GM12878 (cell line): ENCODE results near the gene TNFRSF6B. TPM values are rescaled to one million over a fixed set of nuclear protein-coding genes. Genes with fewer than 3 reads are reported as not detected.

Experiments
- ATAC-seq: fragments of 200-7000 bp; cut with Tn5 transposase; 3 replicates; pipeline ENCODE4 v1.9.1; 2020; ENCODE audit warnings: mild to moderate bottlenecking, moderate library complexity
- BruUV-seq: library from RNA; stranded (reverse); fragments of 400-500 nt; replicated peaks from 2 replicates; lab custom pipeline; 2021; lab: Mats Ljungman, UMichigan
- CTCF ChIA-PET: fragments of 300-600 bp; sonication (Branson Sonifier 250); formaldehyde crosslinking; extraction: SDS; loops from one replicate; lab custom pipeline; 2021; ENCODE audit warnings: inconsistent platforms; lab: Yijun Ruan, JAX
- POLR2A ChIA-PET: fragments of 350-600 bp; formaldehyde crosslinking; extraction: SDS; loops from one replicate; lab custom pipeline; 2021; ENCODE audit warnings: inconsistent platforms; lab: Charles Lee
- RAD21 ChIA-PET: fragments of 300-600 bp; sonication (Branson Sonifier 250); formaldehyde crosslinking; loops from one replicate; lab custom pipeline; 2023; ENCODE audit warnings: antibody characterized with exemption; ENCODE audit not compliant: unreplicated experiment; lab: Charles Lee
- SMC1A ChIA-PET: fragments of 300-600 bp; sonication (Branson Sonifier 250); formaldehyde crosslinking; loops from one replicate; lab custom pipeline; 2023; ENCODE audit not compliant: unreplicated experiment, uncharacterized antibody; lab: Charles Lee
- DNase-seq: peaks from one replicate; pipeline ENCODE4 v3.0.0-alpha.2; 2011; ENCODE audit warnings: low read depth, low spot score
- FAIRE-seq: peaks from 3 replicates; lab custom pipeline; 2011; peaks lifted over from hg19 to GRCh38; lab: Jason Lieb, UNC
- H2AFZ ChIP-seq: 2 replicates; pipeline ENCODE4 v1.6.0; 2011; ENCODE audit warnings: low read depth, low read length, control low read depth; ENCODE audit not compliant: control insufficient read depth
- H3K27ac ChIP-seq: 2 replicates; pipeline ENCODE4 v1.5.1; 2011; ENCODE audit warnings: control low read depth; ENCODE audit not compliant: control insufficient read depth, insufficient read depth
- H3K27me3 ChIP-seq, 2 experiments: replicated peaks in 1 of 2; 2 replicates each; pipeline versions ENCODE4 v1.6.0 to v1.6.1; 2011; ENCODE audit warnings: low read length in 1 of 2; ENCODE audit not compliant: control insufficient read depth in 2 of 2, insufficient read depth in 2 of 2
- H3K36me3 ChIP-seq, 2 experiments: 2 replicates each; pipeline ENCODE4 v1.5.1; 2011; ENCODE audit warnings: low read length in 1 of 2; ENCODE audit not compliant: control insufficient read depth in 2 of 2, insufficient read depth in 2 of 2
- H3K4me1 ChIP-seq: 2 replicates; pipeline ENCODE4 v1.6.1; 2011; ENCODE audit warnings: mild to moderate bottlenecking, low read length, moderate library complexity, mixed read lengths; ENCODE audit not compliant: control insufficient read depth, insufficient read depth
- H3K4me2 ChIP-seq: 2 replicates; pipeline ENCODE4 v1.6.0; 2011; ENCODE audit warnings: control low read depth; ENCODE audit not compliant: control insufficient read depth, insufficient read depth
- H3K4me3 ChIP-seq: fragments of 200-600 bp; sonication (generic); 2 replicates; pipeline ENCODE4 v1.5.1; 2016
- H3K79me2 ChIP-seq: 2 replicates; pipeline ENCODE4 v1.6.0; 2011; ENCODE audit warnings: low read length; ENCODE audit not compliant: control insufficient read depth, insufficient read depth
- H3K9ac ChIP-seq: 2 replicates; pipeline ENCODE4 v1.8.0; 2011; ENCODE audit warnings: low read length, control low read depth, mixed read lengths; ENCODE audit not compliant: control insufficient read depth, insufficient read depth
- H3K9me3 ChIP-seq: replicated peaks from 3 replicates; pipeline ENCODE4 v1.5.1; 2011; ENCODE audit warnings: mild to moderate bottlenecking, low read length; ENCODE audit not compliant: control insufficient read depth, insufficient read depth
- H4K20me1 ChIP-seq: 2 replicates; pipeline ENCODE4 v1.6.0; 2011; ENCODE audit not compliant: control insufficient read depth, insufficient read depth
- FOXK2 ChIP-seq: fragments of 450-650 bp; IDR thresholded peaks from 2 replicates; pipeline ENCODE4 v1.6.1; 2017; ENCODE audit warnings: mild to moderate bottlenecking, moderate library complexity
- HCFC1 ChIP-seq: fragments of 150-350 bp; IDR thresholded peaks from 2 replicates; pipeline ENCODE4 v1.6.1; 2014; ENCODE audit warnings: low read length
- MYC ChIP-seq: IDR thresholded peaks from 2 replicates; pipeline ENCODE4 v1.6.1; 2011; ENCODE audit warnings: mild to moderate bottlenecking, low read length, moderate library complexity, inconsistent platforms; ENCODE audit not compliant: insufficient read depth, insufficient replicate concordance, insufficient read length, severe bottlenecking
- POLR2AphosphoS5 ChIP-seq: IDR thresholded peaks from 2 replicates; pipeline ENCODE4 v1.6.1; 2011; ENCODE audit warnings: mild to moderate bottlenecking, low read length, inconsistent platforms
- WGBS: methylation state at CpG from one replicate; pipeline ENCODE4 v1.1.6; 2016; ENCODE audit warnings: low lambda C conversion rate; ENCODE audit not compliant: insufficient replicate concordance, insufficient coverage; ENCODE audit errors: missing lambda C conversion rate; 5-methylcytosine and 5-hydroxymethylcytosine counted together
- in situ Hi-C: fragments of 300-500 bp; cut with MboI; formaldehyde crosslinking; loops from 9 replicates; pipeline ENCODE4 v1.14.3; 2018; ENCODE audit warnings: mixed read lengths
- intact Hi-C: fragments of 100-400 bp; cut with micrococcal nuclease; formaldehyde crosslinking; loops from one replicate; pipeline ENCODE4 v1.14.2; 2022; ENCODE audit not compliant: unreplicated experiment
- polyA plus RNA-seq, 11 experiments: library from polyadenylated mRNA; depleted of rRNA in 4 of 11; unstranded in 6 of 11; stranded (reverse) in 5 of 11; fragments of >200 nt; fragmentation: Nextera tagmentation in 4 of 11; fragmentation: Illumina TruSeq in 1 of 11; extraction: Ambion mirVana in 4 of 11; extraction: Trizol in 1 of 11; gene quantifications; 1 replicate in 1 of 11; 2 replicates in 10 of 11; pipeline versions ENCODE4 v1.2.1 to v1.2.3, GENCODE V29; 2011 to 2016; ENCODE audit warnings: inconsistent platforms in 2 of 11, missing spikeins in 2 of 11, low read depth in 1 of 11
- total RNA-seq, 4 experiments: library from RNA; depleted of rRNA in 3 of 4; stranded (reverse); fragments of >200 nt in 3 of 4; fragmentation: Illumina TruSeq in 1 of 4; extraction: Trizol in 1 of 4; gene quantifications; 2 replicates each; pipeline versions ENCODE4 v1.2.1 to v1.2.3, GENCODE V29; 2013 to 2021
- TF ChIP-seq, protein P1 (sequence below): fragments of 450-650 bp; IDR thresholded peaks from 2 replicates; pipeline ENCODE4 v1.6.1; 2018; ENCODE audit warnings: mild to moderate bottlenecking, low read depth, moderate library complexity; ENCODE audit not compliant: partially characterized antibody
- TF ChIP-seq, protein P2 (sequence below): fragments of 450-650 bp; IDR thresholded peaks from 2 replicates; pipeline ENCODE4 v1.6.1; 2017; ENCODE audit warnings: low read depth, mild to moderate bottlenecking, moderate library complexity
- TF ChIP-seq, protein P3 (sequence below): IDR thresholded peaks from 2 replicates; pipeline ENCODE4 v1.6.1; 2011; ENCODE audit warnings: borderline replicate concordance, low read depth, mild to moderate bottlenecking, moderate library complexity, mixed read lengths, low read length; ENCODE audit not compliant: insufficient read depth; ENCODE audit errors: extremely low read length

Gene TNFRSF6B
- total and polyA plus RNA-seq, 10 of the 15 experiments (the other 5 are each of a cell fraction or from before 2014, with no cell fraction given) = 0.67 to 2.2 (median 1.8) TPM; not detected in 7

DNA sequence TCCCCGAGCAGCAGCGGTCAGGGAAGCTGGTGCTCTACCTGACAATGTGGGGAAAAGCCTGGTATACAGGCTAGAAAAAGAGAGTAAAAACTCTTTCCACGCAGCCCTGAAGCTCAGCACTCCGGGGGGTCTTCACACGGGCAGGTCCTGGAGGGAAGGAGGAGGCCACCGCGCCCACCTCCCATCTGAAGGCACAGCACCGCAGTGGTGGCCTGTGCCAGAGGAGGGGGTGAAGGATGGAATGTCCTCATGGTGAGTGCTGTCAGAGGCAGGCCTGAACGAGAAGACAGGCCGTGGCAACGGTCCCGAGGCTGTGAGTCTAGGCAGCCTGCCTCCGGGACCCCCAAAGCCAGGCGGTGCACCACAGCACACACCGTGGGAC is 49.0 kb downstream of the TNFRSF6B start (continued):
- TF ChIP-seq, protein P1, sequence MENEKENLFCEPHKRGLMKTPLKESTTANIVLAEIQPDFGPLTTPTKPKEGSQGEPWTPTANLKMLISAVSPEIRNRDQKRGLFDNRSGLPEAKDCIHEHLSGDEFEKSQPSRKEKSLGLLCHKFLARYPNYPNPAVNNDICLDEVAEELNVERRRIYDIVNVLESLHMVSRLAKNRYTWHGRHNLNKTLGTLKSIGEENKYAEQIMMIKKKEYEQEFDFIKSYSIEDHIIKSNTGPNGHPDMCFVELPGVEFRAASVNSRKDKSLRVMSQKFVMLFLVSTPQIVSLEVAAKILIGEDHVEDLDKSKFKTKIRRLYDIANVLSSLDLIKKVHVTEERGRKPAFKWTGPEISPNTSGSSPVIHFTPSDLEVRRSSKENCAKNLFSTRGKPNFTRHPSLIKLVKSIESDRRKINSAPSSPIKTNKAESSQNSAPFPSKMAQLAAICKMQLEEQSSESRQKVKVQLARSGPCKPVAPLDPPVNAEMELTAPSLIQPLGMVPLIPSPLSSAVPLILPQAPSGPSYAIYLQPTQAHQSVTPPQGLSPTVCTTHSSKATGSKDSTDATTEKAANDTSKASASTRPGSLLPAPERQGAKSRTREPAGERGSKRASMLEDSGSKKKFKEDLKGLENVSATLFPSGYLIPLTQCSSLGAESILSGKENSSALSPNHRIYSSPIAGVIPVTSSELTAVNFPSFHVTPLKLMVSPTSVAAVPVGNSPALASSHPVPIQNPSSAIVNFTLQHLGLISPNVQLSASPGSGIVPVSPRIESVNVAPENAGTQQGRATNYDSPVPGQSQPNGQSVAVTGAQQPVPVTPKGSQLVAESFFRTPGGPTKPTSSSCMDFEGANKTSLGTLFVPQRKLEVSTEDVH = no peak

DNA sequence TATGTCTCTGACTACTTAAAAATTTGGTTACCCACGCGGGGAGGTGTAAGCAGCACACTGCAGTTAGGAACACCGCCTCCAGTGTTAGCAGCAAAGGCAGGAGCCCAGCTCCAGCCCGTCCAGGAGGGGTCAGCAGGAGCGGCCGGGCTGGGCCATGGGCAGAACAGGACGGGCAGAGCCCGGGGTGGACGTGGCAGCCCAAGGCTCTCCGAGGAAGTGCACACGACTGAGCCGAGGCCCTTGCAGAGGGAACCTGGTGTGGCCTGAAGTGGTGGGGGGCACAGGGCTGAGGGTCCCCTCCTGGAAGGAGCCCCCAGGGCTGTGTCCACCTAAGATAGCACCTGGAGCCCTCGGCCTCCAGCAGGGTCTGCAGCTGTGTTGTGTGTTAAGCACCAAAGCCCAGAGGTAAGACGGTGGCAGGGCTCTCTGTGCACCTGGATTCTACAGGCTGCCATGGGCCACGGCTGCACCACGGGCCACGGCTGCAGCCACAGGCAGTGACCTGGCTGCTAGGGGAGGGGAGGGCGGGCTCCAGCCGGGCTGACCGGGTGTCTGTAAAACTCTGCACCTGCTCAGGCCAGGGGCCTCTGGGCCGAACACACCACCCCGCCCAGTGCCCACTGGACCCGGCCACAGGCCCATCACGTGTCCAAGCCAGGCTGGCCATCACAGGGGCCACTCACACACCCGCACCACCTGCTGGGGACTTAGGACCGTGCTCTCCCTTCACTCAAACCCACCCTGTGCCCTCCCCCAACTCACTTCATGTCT is 49.7 kb downstream of the TNFRSF6B start:
- CTCF ChIA-PET = interaction anchor here (0.6 kb wide), 1 partner anchor 12 kb away, joined by 3 read pairs; no protein-coding TSS in a partner anchor
- ATAC-seq (no peak), FAIRE-seq (no peak), DNase-seq (no peak)
- Histone ChIP-seq H3K4me3 (no peak overlapping the region), H3K4me1 (peaks cover 4% of the 10 kb centered on the region; the same call in 1 of the 2 replicates), H4K20me1 (no peaks in the 10 kb centered on the region), H3K27me3 (no peaks in the 10 kb centered on the region), H2AFZ (no peak overlapping the region), H3K9me3 (no peaks in the 10 kb centered on the region), H3K4me2 (no peak overlapping the region), H3K9ac (no peak overlapping the region), H3K27ac (no peak overlapping the region), H3K79me2 (no peaks in the 10 kb centered on the region; the same call in 1 of the 2 replicates), H3K36me3 (peaks cover 0 to 4% of the 10 kb centered on the region in 2 experiments; a peak in 2 of 4 replicates)
- RAD21 ChIA-PET = no interaction called here
- TF ChIP-seq, protein P2, sequence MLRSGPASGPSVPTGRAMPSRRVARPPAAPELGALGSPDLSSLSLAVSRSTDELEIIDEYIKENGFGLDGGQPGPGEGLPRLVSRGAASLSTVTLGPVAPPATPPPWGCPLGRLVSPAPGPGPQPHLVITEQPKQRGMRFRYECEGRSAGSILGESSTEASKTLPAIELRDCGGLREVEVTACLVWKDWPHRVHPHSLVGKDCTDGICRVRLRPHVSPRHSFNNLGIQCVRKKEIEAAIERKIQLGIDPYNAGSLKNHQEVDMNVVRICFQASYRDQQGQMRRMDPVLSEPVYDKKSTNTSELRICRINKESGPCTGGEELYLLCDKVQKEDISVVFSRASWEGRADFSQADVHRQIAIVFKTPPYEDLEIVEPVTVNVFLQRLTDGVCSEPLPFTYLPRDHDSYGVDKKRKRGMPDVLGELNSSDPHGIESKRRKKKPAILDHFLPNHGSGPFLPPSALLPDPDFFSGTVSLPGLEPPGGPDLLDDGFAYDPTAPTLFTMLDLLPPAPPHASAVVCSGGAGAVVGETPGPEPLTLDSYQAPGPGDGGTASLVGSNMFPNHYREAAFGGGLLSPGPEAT = no peak
- no peak for TF ChIP-seq POLR2AphosphoS5
- no peak for TF ChIP-seq FOXK2
- TF ChIP-seq MYC = no peak
- TF ChIP-seq, protein P3, sequence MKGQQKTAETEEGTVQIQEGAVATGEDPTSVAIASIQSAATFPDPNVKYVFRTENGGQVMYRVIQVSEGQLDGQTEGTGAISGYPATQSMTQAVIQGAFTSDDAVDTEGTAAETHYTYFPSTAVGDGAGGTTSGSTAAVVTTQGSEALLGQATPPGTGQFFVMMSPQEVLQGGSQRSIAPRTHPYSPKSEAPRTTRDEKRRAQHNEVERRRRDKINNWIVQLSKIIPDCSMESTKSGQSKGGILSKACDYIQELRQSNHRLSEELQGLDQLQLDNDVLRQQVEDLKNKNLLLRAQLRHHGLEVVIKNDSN = no peak
- no peak for TF ChIP-seq HCFC1
- intact Hi-C loops = no loop called here
- BruUV-seq = no TSS peak
- POLR2A ChIA-PET = no interaction called here
- SMC1A ChIA-PET = no interaction called here
- WGBS = 66% methylated on average over 26 of the region's 26 CpGs
- in situ Hi-C loops = no loop called here
